Adrenal gland (tissue), 12 donors: ENCODE results near the gene WDR3. TPM values are rescaled to one million over a fixed set of nuclear protein-coding genes. Genes with fewer than 3 reads are reported as not detected.

ENCODE experiments used
- DNase-seq, 7 donors: peaks; one replicate each; pipeline ENCODE4 v3.0.0-alpha.2; 2019 to 2020
- H3K27ac ChIP-seq, 5 donors: fragments of 200-600 bp; sonication (generic) in 4 of 5; 1 replicate in 3 of 5; 2 replicates in 2 of 5; pipeline versions ENCODE4 v1.5.1 to v1.8.0; 2016 to 2020; ENCODE audit warnings: mild to moderate bottlenecking in 1 of 5
- H3K27me3 ChIP-seq: fragments of 200-600 bp; 2 replicates; pipeline ENCODE4 v1.8.0; 2021
- H3K36me3 ChIP-seq, 2 donors: fragments of 200-600 bp; replicated peaks in 1 of 2; 1 replicate in 1 of 2; 2 replicates in 1 of 2; pipeline versions ENCODE4 v1.5.1 to v1.8.0; 2018 to 2022
- H3K4me1 ChIP-seq, 2 donors: fragments of 200-600 bp; replicated peaks in 1 of 2; 1 replicate in 1 of 2; 2 replicates in 1 of 2; pipeline versions ENCODE4 v1.5.1 to v1.8.0; 2018 to 2021
- H3K4me3 ChIP-seq, 4 donors: fragments of 200-600 bp; sonication (generic) in 3 of 4; one replicate each; pipeline ENCODE4 v1.5.1; 2016 to 2018
- H3K9me3 ChIP-seq, 3 donors: fragments of 200-600 bp; sonication (generic) in 1 of 3; replicated peaks in 1 of 3; 1 replicate in 2 of 3; 2 replicates in 1 of 3; pipeline versions ENCODE4 v1.5.1 to v1.8.0; 2016 to 2021
- CTCF ChIP-seq, 6 experiments: fragments of 450-650 bp in 4 of 6; fragments of 200-600 bp in 2 of 6; sonication (generic) in 1 of 6; IDR thresholded peaks; 1 replicate in 5 of 6; 2 replicates in 1 of 6; pipeline versions ENCODE4 v1.5.1 to v1.8.0; 2016 to 2021; ENCODE audit warnings: antibody characterized with exemption in 6 of 6, mild to moderate bottlenecking in 2 of 6, moderate library complexity in 1 of 6
- POLR2A ChIP-seq, 2 donors: fragments of 450-650 bp; IDR thresholded peaks; one replicate each; pipeline ENCODE4 v1.6.1; 2017; ENCODE audit warnings: antibody characterized with exemption in 2 of 2, mild to moderate bottlenecking in 2 of 2, moderate library complexity in 1 of 2
- WGBS, 4 donors: extraction: QIAGEN DNeasy Blood & Tissue Kit in 2 of 4; methylation state at CpG; one replicate each; pipeline versions ENCODE4 v1.1.5 to v1.1.7; 2013 to 2017; 5-methylcytosine and 5-hydroxymethylcytosine counted together
- intact Hi-C, 2 donors: fragments of 100-400 bp; cut with DNase I; formaldehyde crosslinking; loops; one replicate each; pipeline versions ENCODE4 v1.14.1 to v1.15.0; 2022 to 2023
- polyA plus RNA-seq, 3 donors: library from polyadenylated mRNA; stranded (reverse); fragments of 200-250 nt in 2 of 3; fragments of 350-450 nt in 1 of 3; fragmentation: Illumina TruSeq in 1 of 3; extraction: RNeasy Lipid Tissue Mini Kit (QIAGEN cat#74804) in 1 of 3; gene quantifications; one replicate each; pipeline ENCODE4 v1.2.3, GENCODE V29; 2013 to 2014
- total RNA-seq, 9 donors: library from RNA; depleted of rRNA in 4 of 9; stranded (reverse); fragments of >200 nt in 4 of 9; fragments of 120-200 nt in 1 of 9; fragmentation: NEBNext Ultra II Directional in 1 of 9; extraction: Animal tissue kit (Norgen Biotek cat#: 25700) in 1 of 9; gene quantifications; one replicate each; pipeline versions ENCODE4 v1.1.0 to v1.2.4, GENCODE V29; 2013 to 2023
- donor health status: healthy with polysubstance abuse.
- donor health status: Bipolar disorder and iron deficiency.
- donor health status: DM: yes; HTN: yes; CAD: no.
- donor health status: DM: no; HTN: no; CAD: no.
- donor health status: DM: no; HTN: no; CAD: no.
- donor health status: DM: yes; HTN: yes; CAD: no.

The WDR3 gene
- total and polyA plus RNA-seq, 12 donors, result 2.8 to 57.4 (median 27.8) TPM

GRCh38 chr1:117959364-117959763 lies 29.8 kb downstream of the WDR3 start:
- Histone ChIP-seq H3K4me3 (no peak overlapping the region), H3K4me1 (no peaks in the 10 kb centered on the region), H3K27ac (no peak overlapping the region), H3K36me3 (peaks cover 0 to 48% of the 10 kb centered on the region in 2 donors), H3K9me3 (no peaks in the 10 kb centered on the region), H3K27me3 (no peaks in the 10 kb centered on the region)
- WGBS, 4 donors, result 84 to 89% (median 86%) methylated on average over 3 of the region's 3 CpGs
- no peak for DNase-seq
- TF ChIP-seq POLR2A (IDR thresholded peaks at IDR 0.05), result no peak
- no peak for TF ChIP-seq CTCF (IDR thresholded peaks at IDR 0.05)
- intact Hi-C loops, result no loop called here

- Histone ChIP-seq H3K4me3 (no peak overlapping the region), H3K9me3 (no peaks in the 10 kb centered on the region), H3K27me3 (no peaks in the 10 kb centered on the region), H3K4me1 (no peaks in the 10 kb centered on the region), H3K27ac (peak overlapping the region in 1 of 5 donors; percentile 64), H3K36me3 (peaks cover 0 to 11% of the 10 kb centered on the region in 2 donors)
- WGBS, 4 donors, result 70 to 78% (median 73%) methylated on average over 3 of the region's 3 CpGs
- intact Hi-C loops, result no loop called here
- DNase-seq, result no peak
- no peak for TF ChIP-seq POLR2A (IDR thresholded peaks at IDR 0.05)
- TF ChIP-seq CTCF (IDR thresholded peaks at IDR 0.05), result no peak
Observed at GRCh38 chr1:117964290-117965038, 34.9 kb downstream of the WDR3 start.

GRCh38 chr1:117967477-117967876 lies 37.9 kb downstream of the WDR3 start:
- H3K9me3 ChIP-seq, result no peaks in the 10 kb centered on the region
- H3K36me3 ChIP-seq, result no peaks in the 10 kb centered on the region
- H3K4me1 ChIP-seq, result no peaks in the 10 kb centered on the region
- no peak overlapping the region for H3K27ac ChIP-seq
- H3K27me3 ChIP-seq, result no peaks in the 10 kb centered on the region
- 61 to 63% (median 62%) methylated on average over 4 of the region's 4 CpGs for WGBS, 4 donors
- H3K4me3 ChIP-seq, result no peak overlapping the region
- DNase-seq, result no peak
- TF ChIP-seq CTCF (IDR thresholded peaks at IDR 0.05) (peak in 1 of 6 experiments; percentile 18), POLR2A (IDR thresholded peaks at IDR 0.05) (no peak)
- intact Hi-C loops, result no loop called here

GRCh38 chr1:117967881-117968280 lies 38.3 kb downstream of the WDR3 start:
- Histone ChIP-seq H3K27ac (no peak overlapping the region), H3K4me3 (no peak overlapping the region), H3K36me3 (no peaks in the 10 kb centered on the region), H3K27me3 (no peaks in the 10 kb centered on the region), H3K9me3 (no peaks in the 10 kb centered on the region), H3K4me1 (no peaks in the 10 kb centered on the region)
- no peak for DNase-seq
- 0 to 31% (median 23%) methylated on average over 1 of the region's 1 CpG for WGBS, 4 donors
- no peak for TF ChIP-seq CTCF (IDR thresholded peaks at IDR 0.05)
- no peak for TF ChIP-seq POLR2A (IDR thresholded peaks at IDR 0.05)
- intact Hi-C loops, result no loop called here
